Activated CD4-positive, alpha-beta T cell treated with anti-CD3 and anti-CD28 coated beads, Interleukin-2, amount 10 ng/mL, durations not matched to agents 7 days and 5 days (primary cell): ENCODE results near the gene ZNF14. TPM values are rescaled to one million over a fixed set of nuclear protein-coding genes. Genes with fewer than 3 reads are reported as not detected.
"Not testable (repeated sequence)": the region's sequence is repeated elsewhere in the genome, so short reads cannot be mapped to it uniquely, and the experiment has no call there.

Experiments
- CTCF ChIA-PET: fragments of 350-600 bp; sonication (Branson Sonifier 250); formaldehyde crosslinking; loops from one replicate; lab custom pipeline; 2021; ENCODE audit warnings: antibody characterized with exemption; lab: Charles Lee
- POLR2A ChIA-PET: fragments of 350-600 bp; sonication (Branson Sonifier 250); formaldehyde crosslinking; loops from one replicate; lab custom pipeline; 2021; ENCODE audit warnings: antibody characterized with exemption; lab: Charles Lee
- DNase-seq: peaks from one replicate; pipeline ENCODE4 v3.0.0-alpha.2; 2020
- H3K27ac Mint-ChIP-seq: one replicate; pipeline ENCODE4 v1.8.0; 2021; ENCODE audit warnings: mild to moderate bottlenecking, moderate library complexity, mixed read lengths
- H3K27me3 Mint-ChIP-seq: one replicate; pipeline ENCODE4 v1.8.0; 2021; ENCODE audit warnings: mixed read lengths
- H3K36me3 Mint-ChIP-seq: one replicate; pipeline ENCODE4 v1.8.0; 2021; ENCODE audit warnings: low read depth, mixed read lengths
- H3K4me1 Mint-ChIP-seq: one replicate; pipeline ENCODE4 v1.8.0; 2021; ENCODE audit warnings: mixed read lengths
- H3K4me3 Mint-ChIP-seq: one replicate; pipeline ENCODE4 v1.8.0; 2021; ENCODE audit warnings: mild to moderate bottlenecking, moderate library complexity, mixed read lengths
- H3K9me3 Mint-ChIP-seq: one replicate; pipeline ENCODE4 v1.8.0; 2021; ENCODE audit warnings: mixed read lengths
- total RNA-seq, 2 experiments: library from RNA; stranded (reverse); gene quantifications; one replicate each; pipeline ENCODE4 v1.2.3, GENCODE V29; 2021

ZNF14 gene
- total RNA-seq, 2 experiments from 2014 or later: 7.9 to 8.9 TPM

DNA sequence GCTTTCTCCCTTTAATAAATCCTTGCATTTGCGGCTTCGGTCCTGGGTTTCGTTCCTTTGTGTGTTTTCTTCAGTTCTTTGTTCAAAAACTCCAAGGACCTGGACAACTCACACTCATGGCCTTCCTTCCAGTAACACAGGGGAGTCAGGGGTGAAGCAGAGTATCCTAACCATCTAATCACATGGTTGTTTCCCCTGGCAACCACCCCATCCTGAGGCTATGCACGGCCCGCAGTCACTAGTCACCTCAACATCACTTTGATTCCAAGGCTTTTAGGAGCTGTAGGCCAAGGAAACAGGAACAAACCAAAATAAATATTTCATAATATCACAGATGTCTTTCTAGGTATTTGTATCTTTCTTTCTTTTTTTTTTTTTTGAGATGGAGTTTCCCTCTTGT is 35.3 kb downstream of the ZNF14 start:
- ChIA-PET POLR2A (no interaction called here), CTCF (interaction anchor here (0.6 kb wide), 1 partner anchor 297 kb away, joined by 3 read pairs; no protein-coding TSS in a partner anchor)
- Mint-ChIP-seq H3K36me3 (peaks cover 7% of the 10 kb centered on the region), H3K9me3 (peaks cover 29% of the 10 kb centered on the region), H3K27me3 (no peaks in the 10 kb centered on the region), H3K4me1 (no peaks in the 10 kb centered on the region), H3K4me3 (no peak overlapping the region), H3K27ac (no peak overlapping the region)
- DNase-seq: no peak

DNA sequence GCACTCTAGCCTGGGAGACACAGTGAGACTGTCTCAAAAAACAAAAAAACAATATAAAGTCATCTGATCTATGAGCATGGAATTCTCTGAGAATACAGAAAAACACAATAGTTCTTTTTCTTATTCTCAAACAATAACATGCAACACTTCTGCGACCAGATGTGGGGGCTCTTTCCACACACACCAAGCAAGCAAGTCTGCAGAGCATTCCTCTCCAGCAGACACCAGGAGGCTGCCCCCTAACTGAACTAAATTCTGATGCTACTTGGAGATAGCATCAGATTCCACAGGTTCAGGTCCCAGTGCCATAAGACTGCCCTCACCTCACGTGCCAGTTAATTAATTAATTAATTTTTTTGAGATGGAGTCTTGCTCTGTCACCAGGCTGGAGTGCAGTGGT is 36.5 kb downstream of the ZNF14 start:
- Mint-ChIP-seq H3K9me3 (peaks cover 31% of the 10 kb centered on the region), H3K4me1 (no peaks in the 10 kb centered on the region), H3K27ac (no peak overlapping the region), H3K4me3 (no peak overlapping the region), H3K36me3 (peaks cover 14% of the 10 kb centered on the region), H3K27me3 (no peaks in the 10 kb centered on the region)
- no peak for DNase-seq
- CTCF ChIA-PET: no interaction called here
- POLR2A ChIA-PET: no interaction called here

DNA sequence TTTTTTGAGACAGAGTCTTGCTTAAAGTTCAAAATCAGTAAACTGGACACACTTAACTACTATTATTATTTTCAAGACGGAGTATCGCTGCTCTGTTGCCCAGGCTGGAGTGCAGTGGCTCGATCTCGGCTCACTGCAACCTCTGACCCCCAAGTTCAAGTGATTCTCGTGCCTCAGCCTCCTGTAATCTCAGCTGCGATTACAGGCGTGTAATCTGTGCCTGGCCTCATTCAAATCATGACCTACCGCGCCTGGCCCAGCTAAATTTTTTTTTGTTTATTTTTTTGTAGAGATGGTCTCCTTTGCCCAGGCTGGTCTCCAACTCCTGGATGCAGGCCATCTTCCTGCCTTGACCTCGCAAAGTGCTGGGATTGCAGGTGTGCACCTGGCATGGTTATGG is 41.2 kb downstream of the ZNF14 start:
- H3K9me3 Mint-ChIP-seq: peaks cover 19% of the 10 kb centered on the region
- H3K4me3 Mint-ChIP-seq: no peak overlapping the region
- H3K4me1 Mint-ChIP-seq: no peaks in the 10 kb centered on the region
- DNase-seq: no peak
- ChIA-PET POLR2A (no interaction called here), CTCF (no interaction called here)
- H3K36me3 Mint-ChIP-seq: peaks cover 23% of the 10 kb centered on the region
- no peak overlapping the region for H3K27ac Mint-ChIP-seq
- no peaks in the 10 kb centered on the region for H3K27me3 Mint-ChIP-seq

DNA sequence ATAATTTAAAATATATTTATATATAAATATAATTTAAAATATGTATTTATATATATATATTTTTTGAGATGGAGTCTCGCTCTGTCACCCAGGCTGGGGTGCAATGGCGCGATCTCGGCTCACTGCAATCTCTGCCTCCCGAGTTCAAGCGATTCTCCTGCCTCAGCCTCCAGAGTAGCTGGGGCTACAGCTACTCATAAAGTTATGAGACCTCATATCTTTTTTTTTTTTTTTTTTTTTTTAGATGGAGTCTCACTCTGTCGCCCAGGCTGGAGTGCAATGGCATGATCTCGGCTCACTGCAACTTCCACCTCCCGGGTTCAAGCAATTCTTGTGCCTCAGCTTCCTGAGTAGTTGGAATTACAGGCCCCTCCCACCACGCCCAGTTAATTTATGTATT is 43.9 kb downstream of the ZNF14 start:
- H3K27me3 Mint-ChIP-seq: not testable (repeated sequence)

DNA sequence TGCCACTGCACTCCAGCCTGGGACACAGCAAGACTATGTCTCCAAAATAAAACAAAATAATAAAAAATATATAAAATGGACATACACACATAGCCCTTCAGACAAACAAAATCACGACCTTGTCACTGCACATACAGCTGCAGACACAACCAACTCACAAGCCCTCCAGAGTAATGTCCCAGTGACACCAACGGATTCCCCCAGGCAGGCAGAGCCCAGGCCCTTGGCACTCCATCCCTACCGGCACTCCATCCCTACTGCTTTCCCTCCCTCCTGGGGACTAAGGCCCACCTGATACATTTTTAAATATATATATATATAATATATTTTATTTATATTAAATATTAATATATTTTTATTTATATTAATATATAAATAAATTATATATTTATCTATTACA is 45.8 kb downstream of the ZNF14 start:
- ChIA-PET CTCF (interaction anchor here (0.6 kb wide), 1 partner anchor 1131 kb away, joined by 3 read pairs; no protein-coding TSS in a partner anchor), POLR2A (no interaction called here)
- Mint-ChIP-seq H3K4me1 (no peaks in the 10 kb centered on the region), H3K27ac (no peak overlapping the region), H3K27me3 (no peaks in the 10 kb centered on the region), H3K4me3 (no peak overlapping the region), H3K9me3 (peaks cover 28% of the 10 kb centered on the region), H3K36me3 (peaks cover 56% of the 10 kb centered on the region)
- no peak for DNase-seq

More for the DNA sequence above, 43.9 kb downstream of the ZNF14 start:
- H3K4me1 Mint-ChIP-seq, H3K4me3 Mint-ChIP-seq, POLR2A ChIA-PET, DNase-seq, H3K27ac Mint-ChIP-seq, CTCF ChIA-PET: not testable (repeated sequence)
- Mint-ChIP-seq H3K9me3 (peaks cover 16% of the 10 kb centered on the region), H3K36me3 (peaks cover 43% of the 10 kb centered on the region)

DNA sequence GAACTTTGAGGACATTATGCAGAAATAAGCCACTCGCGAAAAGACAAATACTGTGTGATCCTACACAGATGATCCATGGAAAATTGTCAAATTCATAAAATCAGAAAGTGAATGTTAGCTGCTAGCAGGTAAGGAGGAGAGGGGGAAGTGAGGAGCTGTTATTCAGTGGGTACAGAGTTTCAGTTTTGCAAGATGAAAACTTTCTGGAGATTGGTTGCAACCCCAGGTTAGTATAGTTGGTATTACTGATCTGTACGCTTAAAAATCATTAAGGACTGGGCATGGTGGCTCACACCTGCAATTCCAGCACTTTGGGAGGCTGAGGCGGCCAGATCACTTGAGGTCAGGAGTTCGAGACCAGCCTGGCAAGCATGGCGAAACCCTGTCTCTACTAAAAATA is 46.3 kb downstream of the ZNF14 start:
- POLR2A ChIA-PET: no interaction called here
- CTCF ChIA-PET: interaction anchor here (0.6 kb wide), 1 partner anchor 1130 kb away, joined by 3 read pairs; no protein-coding TSS in a partner anchor

DNA sequence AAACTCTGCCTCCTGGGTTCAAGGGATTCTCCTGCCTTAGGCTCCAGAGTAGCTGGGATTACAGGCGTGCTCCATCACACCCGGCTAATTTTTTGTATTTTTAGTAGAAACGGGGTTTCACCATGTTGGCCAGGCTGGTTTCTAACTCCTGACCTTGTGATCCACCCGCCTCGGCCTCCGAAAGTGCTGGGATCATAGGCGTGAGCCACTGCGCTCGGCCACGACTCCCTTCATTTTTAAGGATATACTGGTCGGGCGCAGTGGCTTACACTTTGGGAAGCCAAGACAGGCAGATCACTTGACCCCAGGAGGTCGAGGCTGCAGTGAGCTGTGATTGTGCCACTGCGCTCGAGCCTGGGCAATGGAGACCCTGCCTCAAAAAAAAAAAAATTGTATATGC is 46.8 kb downstream of the ZNF14 start:
- CTCF ChIA-PET, DNase-seq: not testable (repeated sequence)
- H3K36me3 Mint-ChIP-seq: peaks cover 61% of the 10 kb centered on the region

More for the DNA sequence above, 46.3 kb downstream of the ZNF14 start:
- Mint-ChIP-seq H3K27me3 (no peaks in the 10 kb centered on the region), H3K36me3 (peaks cover 58% of the 10 kb centered on the region), H3K4me3 (no peak overlapping the region), H3K27ac (no peak overlapping the region), H3K4me1 (no peaks in the 10 kb centered on the region), H3K9me3 (peaks cover 28% of the 10 kb centered on the region)
- no peak for DNase-seq

DNA sequence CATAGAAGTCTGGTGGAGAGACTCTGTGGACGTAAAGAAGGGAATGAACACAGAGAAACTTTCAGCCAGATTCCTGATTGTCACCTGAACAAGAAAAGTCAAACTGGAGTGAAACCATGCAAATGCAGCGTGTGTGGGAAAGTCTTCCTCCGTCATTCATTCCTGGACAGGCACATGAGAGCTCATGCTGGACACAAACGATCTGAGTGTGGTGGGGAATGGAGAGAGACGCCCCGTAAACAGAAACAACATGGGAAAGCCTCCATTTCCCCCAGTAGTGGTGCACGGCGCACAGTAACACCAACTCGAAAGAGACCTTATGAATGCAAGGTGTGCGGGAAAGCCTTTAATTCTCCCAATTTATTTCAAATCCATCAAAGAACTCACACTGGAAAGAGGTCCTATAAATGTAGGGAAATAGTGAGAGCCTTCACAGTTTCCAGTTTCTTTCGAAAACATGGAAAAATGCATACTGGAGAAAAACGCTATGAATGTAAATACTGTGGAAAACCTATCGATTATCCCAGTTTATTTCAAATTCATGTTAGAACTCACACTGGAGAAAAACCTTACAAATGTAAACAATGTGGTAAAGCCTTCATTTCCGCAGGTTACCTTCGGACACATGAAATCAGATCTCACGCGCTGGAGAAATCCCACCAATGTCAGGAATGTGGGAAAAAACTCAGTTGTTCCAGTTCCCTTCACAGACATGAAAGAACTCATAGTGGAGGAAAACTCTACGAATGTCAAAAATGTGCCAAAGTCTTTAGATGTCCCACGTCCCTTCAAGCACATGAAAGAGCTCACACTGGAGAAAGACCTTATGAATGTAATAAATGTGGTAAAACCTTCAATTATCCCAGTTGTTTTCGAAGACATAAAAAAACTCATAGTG is 53.5 kb downstream of the ZNF14 start:
- no peak for DNase-seq
- H3K27me3 Mint-ChIP-seq: no peaks in the 10 kb centered on the region
- H3K4me1 Mint-ChIP-seq: peaks cover 3% of the 10 kb centered on the region
- H3K27ac Mint-ChIP-seq: peak overlapping the region; percentile 46
- peaks cover 69% of the 10 kb centered on the region for H3K9me3 Mint-ChIP-seq
- no peak overlapping the region for H3K4me3 Mint-ChIP-seq
- CTCF ChIA-PET: no interaction called here
- peaks cover 94% of the 10 kb centered on the region for H3K36me3 Mint-ChIP-seq
- POLR2A ChIA-PET: no interaction called here

More for the DNA sequence above, 46.8 kb downstream of the ZNF14 start:
- H3K27ac Mint-ChIP-seq, H3K4me1 Mint-ChIP-seq, POLR2A ChIA-PET, H3K27me3 Mint-ChIP-seq, H3K4me3 Mint-ChIP-seq: not testable (repeated sequence)
- peaks cover 33% of the 10 kb centered on the region for H3K9me3 Mint-ChIP-seq

DNA sequence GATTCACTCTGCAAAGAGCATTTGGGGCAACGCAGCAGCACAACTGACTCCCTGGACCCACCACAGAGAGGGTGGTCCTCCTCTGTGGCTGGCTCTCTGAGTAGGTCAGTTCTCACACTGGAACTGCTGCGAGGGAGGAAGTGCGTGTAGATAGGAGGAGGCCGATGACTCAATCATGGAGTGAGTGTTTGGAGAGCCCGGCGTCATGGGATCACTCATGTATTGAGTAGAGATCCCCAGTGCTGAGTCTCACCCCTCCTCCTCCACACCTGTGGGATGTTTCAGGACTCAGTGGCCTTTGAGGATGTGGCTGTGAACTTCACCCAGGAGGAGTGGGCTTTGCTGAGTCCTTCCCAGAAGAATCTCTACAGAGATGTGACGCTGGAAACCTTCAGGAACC is 55.3 kb downstream of the ZNF14 start:
- peaks cover 92% of the 10 kb centered on the region for H3K36me3 Mint-ChIP-seq
- H3K27me3 Mint-ChIP-seq: no peaks in the 10 kb centered on the region
- H3K4me1 Mint-ChIP-seq: peaks cover 6% of the 10 kb centered on the region
- POLR2A ChIA-PET: no interaction called here
- CTCF ChIA-PET: no interaction called here
- no peak overlapping the region for H3K27ac Mint-ChIP-seq
- no peak overlapping the region for H3K4me3 Mint-ChIP-seq
- DNase-seq: no peak
- peaks cover 60% of the 10 kb centered on the region for H3K9me3 Mint-ChIP-seq

DNA sequence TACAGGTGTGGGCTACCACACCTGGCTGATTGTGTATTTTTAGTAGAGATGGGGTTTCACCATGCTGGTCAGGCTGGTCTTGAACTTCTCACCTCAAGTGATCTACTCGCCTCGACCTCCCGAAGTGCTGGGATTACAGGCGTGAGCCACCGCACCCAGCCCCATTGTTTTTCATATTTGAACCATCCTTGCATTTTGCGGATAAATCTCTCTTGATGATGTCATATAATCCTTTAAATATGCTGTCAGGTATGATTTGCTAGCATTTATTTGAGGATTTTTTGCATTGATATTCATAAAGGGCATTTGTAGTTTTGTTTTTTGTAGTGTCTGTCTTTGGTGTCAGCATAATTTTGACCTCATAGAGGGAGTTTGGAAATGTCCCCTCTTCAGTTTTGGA is 58.6 kb downstream of the ZNF14 start:
- DNase-seq: no peak
- ChIA-PET CTCF (interaction anchor here (0.6 kb wide), 1 partner anchor 295 kb away, joined by 3 read pairs; no protein-coding TSS in a partner anchor), POLR2A (no interaction called here)
- H3K9me3 Mint-ChIP-seq: peaks cover 47% of the 10 kb centered on the region
- H3K4me3 Mint-ChIP-seq: peak overlapping the region; percentile 19
- H3K27ac Mint-ChIP-seq: peak overlapping the region; percentile 46
- no peaks in the 10 kb centered on the region for H3K27me3 Mint-ChIP-seq
- peaks cover 91% of the 10 kb centered on the region for H3K36me3 Mint-ChIP-seq
- H3K4me1 Mint-ChIP-seq: peaks cover 20% of the 10 kb centered on the region

DNA sequence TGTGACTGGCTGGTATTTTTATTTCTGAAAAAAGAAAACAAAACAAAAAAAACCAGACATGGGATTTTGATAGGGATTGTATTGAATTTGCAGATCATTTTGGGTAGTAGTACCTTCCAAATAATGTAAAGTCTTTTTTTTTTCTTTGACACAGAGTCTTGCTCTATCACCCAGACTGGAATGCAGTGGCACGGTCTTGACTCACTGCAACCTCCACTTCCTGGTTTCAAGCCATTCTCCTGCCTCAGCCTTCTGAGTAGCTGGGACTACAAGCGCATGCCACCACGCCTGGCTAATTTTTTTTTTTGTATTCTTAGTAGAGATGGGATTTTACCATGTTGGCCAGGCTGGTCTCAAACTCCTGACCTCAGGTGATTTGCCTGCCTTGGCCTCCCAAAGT is 60.1 kb downstream of the ZNF14 start:
- DNase-seq: no peak
- Mint-ChIP-seq H3K27ac (no peak overlapping the region), H3K36me3 (peaks cover 86% of the 10 kb centered on the region), H3K4me3 (no peak overlapping the region), H3K9me3 (peaks cover 36% of the 10 kb centered on the region), H3K4me1 (peaks cover 27% of the 10 kb centered on the region), H3K27me3 (no peaks in the 10 kb centered on the region)
- POLR2A ChIA-PET: no interaction called here
- CTCF ChIA-PET: no interaction called here

DNA sequence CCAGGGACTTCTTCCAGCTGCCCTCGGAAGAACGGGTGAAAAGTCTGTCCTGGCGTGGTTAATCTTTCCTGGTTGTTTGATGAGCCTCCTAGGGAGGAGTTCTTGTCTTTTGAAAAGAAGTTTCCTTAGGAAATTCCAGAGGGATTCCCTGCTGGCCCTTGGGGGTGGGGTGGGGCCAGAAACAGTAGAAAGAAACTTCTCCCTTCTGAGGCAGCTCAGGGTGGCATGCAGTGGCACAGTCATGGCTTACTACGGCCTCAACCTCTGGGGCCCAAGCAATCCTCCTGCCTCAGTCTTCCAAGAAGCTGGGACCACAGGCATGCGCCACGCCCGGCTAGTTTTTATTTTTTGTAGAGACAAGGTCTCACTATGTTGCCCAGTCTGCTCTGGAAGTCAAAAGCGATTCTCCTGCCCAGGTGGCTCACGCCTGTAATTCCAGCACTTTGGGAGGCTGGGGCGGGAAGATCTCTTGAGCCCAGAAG is 62.8 kb downstream of the ZNF14 start:
- POLR2A ChIA-PET: no interaction called here

More for the DNA sequence above, 62.8 kb downstream of the ZNF14 start:
- H3K27me3 Mint-ChIP-seq: no peaks in the 10 kb centered on the region
- H3K36me3 Mint-ChIP-seq: peaks cover 76% of the 10 kb centered on the region
- DNase-seq: no peak
- H3K9me3 Mint-ChIP-seq: peaks cover 17% of the 10 kb centered on the region
- H3K4me3 Mint-ChIP-seq: peak overlapping the region; percentile 76
- H3K4me1 Mint-ChIP-seq: peaks cover 36% of the 10 kb centered on the region
- H3K27ac Mint-ChIP-seq: peak overlapping the region; percentile 95
- CTCF ChIA-PET: no interaction called here
